Endothelial cell of umbilical vein (primary cell): ENCODE data around the gene HAUS6.

Experiments used
- EZH2 ChIP-seq: IDR thresholded peaks from 2 replicates; pipeline ENCODE4 v1.6.1; 2012; ENCODE audit warnings: borderline replicate concordance, low read depth, mild to moderate bottlenecking, moderate library complexity, low read length, inconsistent platforms; ENCODE audit not compliant: severe bottlenecking
- FOS ChIP-seq: IDR thresholded peaks from 2 replicates; pipeline ENCODE4 v1.6.1; 2011; ENCODE audit warnings: mild to moderate bottlenecking, low read length, moderate library complexity, borderline replicate concordance; ENCODE audit not compliant: insufficient read depth
- JUN ChIP-seq: IDR thresholded peaks from 2 replicates; pipeline ENCODE4 v1.6.1; 2011; ENCODE audit warnings: borderline replicate concordance, low read depth; ENCODE audit not compliant: insufficient read length, insufficient read depth
- MAX ChIP-seq: IDR thresholded peaks from 2 replicates; pipeline ENCODE4 v1.6.1; 2011; ENCODE audit not compliant: insufficient read depth, insufficient read length
- MYC ChIP-seq: IDR thresholded peaks from one replicate; pipeline ENCODE4 v1.6.1; 2011; ENCODE audit warnings: mild to moderate bottlenecking, low read depth, low read length
- POLR2A ChIP-seq: IDR thresholded peaks from 2 replicates; pipeline ENCODE4 v1.6.1; 2012; ENCODE audit warnings: low read depth, mild to moderate bottlenecking, control low read depth, low read length
- POLR2AphosphoS5 ChIP-seq: IDR thresholded peaks from 2 replicates; pipeline ENCODE4 v1.6.1; 2012; ENCODE audit warnings: low read depth, mild to moderate bottlenecking, control low read depth, low read length, moderate library complexity; ENCODE audit not compliant: insufficient read depth
- TF ChIP-seq, protein P1 (sequence below), 2 donors: IDR thresholded peaks; 1 replicate in 1 of 2; 2 replicates in 1 of 2; pipeline ENCODE4 v1.5.1; 2011; ENCODE audit warnings: low read length in 2 of 2, mild to moderate bottlenecking in 2 of 2, moderate library complexity in 2 of 2, control low read depth in 1 of 2, inconsistent platforms in 1 of 2, low read depth in 1 of 2; ENCODE audit not compliant: insufficient read depth in 1 of 2; ENCODE audit errors: extremely low read depth in 1 of 2

- TF ChIP-seq, protein P1, sequence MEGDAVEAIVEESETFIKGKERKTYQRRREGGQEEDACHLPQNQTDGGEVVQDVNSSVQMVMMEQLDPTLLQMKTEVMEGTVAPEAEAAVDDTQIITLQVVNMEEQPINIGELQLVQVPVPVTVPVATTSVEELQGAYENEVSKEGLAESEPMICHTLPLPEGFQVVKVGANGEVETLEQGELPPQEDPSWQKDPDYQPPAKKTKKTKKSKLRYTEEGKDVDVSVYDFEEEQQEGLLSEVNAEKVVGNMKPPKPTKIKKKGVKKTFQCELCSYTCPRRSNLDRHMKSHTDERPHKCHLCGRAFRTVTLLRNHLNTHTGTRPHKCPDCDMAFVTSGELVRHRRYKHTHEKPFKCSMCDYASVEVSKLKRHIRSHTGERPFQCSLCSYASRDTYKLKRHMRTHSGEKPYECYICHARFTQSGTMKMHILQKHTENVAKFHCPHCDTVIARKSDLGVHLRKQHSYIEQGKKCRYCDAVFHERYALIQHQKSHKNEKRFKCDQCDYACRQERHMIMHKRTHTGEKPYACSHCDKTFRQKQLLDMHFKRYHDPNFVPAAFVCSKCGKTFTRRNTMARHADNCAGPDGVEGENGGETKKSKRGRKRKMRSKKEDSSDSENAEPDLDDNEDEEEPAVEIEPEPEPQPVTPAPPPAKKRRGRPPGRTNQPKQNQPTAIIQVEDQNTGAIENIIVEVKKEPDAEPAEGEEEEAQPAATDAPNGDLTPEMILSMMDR (IDR thresholded peaks at IDR 0.05; ENCODE audit: extremely low read depth in 1 of 2, insufficient read depth in 1 of 2, low read depth in 1 of 2, low read length in 2 of 2), result no peak
- TF ChIP-seq POLR2A, result no peak
- no peak for TF ChIP-seq POLR2AphosphoS5
- no peak for TF ChIP-seq MAX
- no peak for TF ChIP-seq MYC
- TF ChIP-seq FOS, result no peak
- no peak for TF ChIP-seq EZH2
- TF ChIP-seq JUN, result no peak
Observed at GRCh38 chr9:19087106-19088000, 15.4 kb downstream of the HAUS6 start.
